Body of pancreas (tissue), 4 donors: ENCODE results near the gene NPHP4. TPM values are rescaled to one million over a fixed set of nuclear protein-coding genes. Genes with fewer than 3 reads are reported as not detected.

Experiments
- ATAC-seq: fragments of 150-250 bp; one replicate; pipeline ENCODE4 v1.9.1; 2016
- DNase-seq, 4 donors: peaks; one replicate each; pipeline ENCODE4 v3.0.0-alpha.2; 2019
- H3K27ac ChIP-seq, 4 donors: fragments of 200-600 bp; sonication (generic); 1 replicate in 3 of 4; 2 replicates in 1 of 4; pipeline versions ENCODE4 v1.5.1 to v1.6.1; 2016 to 2019; ENCODE audit warnings: mild to moderate bottlenecking in 1 of 4, mixed read lengths in 1 of 4, moderate library complexity in 1 of 4
- H3K27me3 ChIP-seq, 2 donors: fragments of 200-600 bp; sonication (generic); one replicate each; pipeline ENCODE4 v1.6.0; 2016; ENCODE audit warnings: mild to moderate bottlenecking in 1 of 2
- H3K36me3 ChIP-seq, 2 donors: fragments of 200-600 bp; sonication (generic); replicated peaks in 1 of 2; 2 replicates each; pipeline ENCODE4 v1.5.1; 2016; ENCODE audit warnings: low read depth in 2 of 2; ENCODE audit not compliant: insufficient read depth in 1 of 2
- H3K4me1 ChIP-seq: fragments of 200-600 bp; sonication (generic); one replicate; pipeline ENCODE4 v1.6.0; 2016
- H3K4me3 ChIP-seq, 2 donors: fragments of 200-600 bp; sonication (generic); 1 replicate in 1 of 2; 2 replicates in 1 of 2; pipeline ENCODE4 v1.5.1; 2016 to 2019
- H3K9me3 ChIP-seq, 3 donors: fragments of 200-600 bp; sonication (generic); 1 replicate in 2 of 3; 2 replicates in 1 of 3; pipeline ENCODE4 v1.5.1; 2016
- CTCF ChIP-seq, 7 experiments: fragments of 450-650 bp in 4 of 7; fragments of 200-600 bp in 3 of 7; sonication (generic) in 3 of 7; IDR thresholded peaks; one replicate each; pipeline ENCODE4 v1.5.1; 2016 to 2019; ENCODE audit warnings: antibody characterized with exemption in 7 of 7
- POLR2A ChIP-seq, 3 donors: fragments of 450-650 bp; IDR thresholded peaks; one replicate each; pipeline ENCODE4 v1.6.1; 2016; ENCODE audit warnings: antibody characterized with exemption in 3 of 3, mild to moderate bottlenecking in 2 of 3
- WGBS, 2 donors: methylation state at CpG; one replicate each; pipeline ENCODE4 v1.1.5; 2017; 5-methylcytosine and 5-hydroxymethylcytosine counted together
- intact Hi-C: fragments of 100-400 bp; cut with DNase I; formaldehyde crosslinking; loops from one replicate; pipeline ENCODE4 v1.15.1; 2023
- total RNA-seq, 2 donors: library from RNA; depleted of rRNA; stranded (reverse); fragments of >200 nt; gene quantifications; one replicate each; pipeline ENCODE4 v1.1.0, GENCODE V29; 2016

The NPHP4 gene
- total RNA-seq, 2 donors from 2014 or later = 10.4 to 48.5 TPM

GRCh38 chr1:6039031-6039430 lies 46.8 kb upstream of the NPHP4 start:
- DNase-seq (no peak), ATAC-seq (no peak)
- Histone ChIP-seq H3K27ac (no peak overlapping the region), H3K36me3 (no peaks in the 10 kb centered on the region), H3K9me3 (no peaks in the 10 kb centered on the region), H3K27me3 (no peaks in the 10 kb centered on the region), H3K4me3 (no peak overlapping the region), H3K4me1 (no peaks in the 10 kb centered on the region)
- intact Hi-C loops = no loop called here
- WGBS, 2 donors = 51 to 67% methylated on average over 2 to 15 of the region's 15 CpGs
- TF ChIP-seq POLR2A (IDR thresholded peaks at IDR 0.05) = no peak
- no peak for TF ChIP-seq CTCF (IDR thresholded peaks at IDR 0.05)

GRCh38 chr1:6038603-6039002 lies 46.4 kb upstream of the NPHP4 start:
- Histone ChIP-seq H3K36me3 (no peaks in the 10 kb centered on the region), H3K27me3 (no peaks in the 10 kb centered on the region), H3K4me1 (no peaks in the 10 kb centered on the region), H3K27ac (no peak overlapping the region), H3K9me3 (no peaks in the 10 kb centered on the region), H3K4me3 (no peak overlapping the region)
- intact Hi-C loops = no loop called here
- no peak for DNase-seq
- WGBS, 2 donors = 49 to 53% methylated on average over 4 to 7 of the region's 7 CpGs
- ATAC-seq = no peak
- TF ChIP-seq CTCF (IDR thresholded peaks at IDR 0.05) (no peak), POLR2A (IDR thresholded peaks at IDR 0.05) (no peak)

- no peak overlapping the region for H3K27ac ChIP-seq
- DNase-seq = no peak
- H3K4me1 ChIP-seq = no peaks in the 10 kb centered on the region
- H3K27me3 ChIP-seq = no peaks in the 10 kb centered on the region
- no peak for TF ChIP-seq CTCF (IDR thresholded peaks at IDR 0.05)
- TF ChIP-seq POLR2A (IDR thresholded peaks at IDR 0.05) = no peak
- no peaks in the 10 kb centered on the region for H3K9me3 ChIP-seq
- WGBS, 2 donors = 25 to 29% methylated on average over 9 of the region's 9 CpGs
- peak; percentile 22 for ATAC-seq
- no peaks in the 10 kb centered on the region for H3K36me3 ChIP-seq
- no peak overlapping the region for H3K4me3 ChIP-seq
- intact Hi-C loops = no loop called here
Measured at GRCh38 chr1:6037338-6037762, 45.1 kb upstream of the NPHP4 start.

GRCh38 chr1:6035719-6036118 lies 43.5 kb upstream of the NPHP4 start:
- WGBS, 2 donors = 55 to 63% methylated on average over 12 of the region's 12 CpGs
- intact Hi-C loops = no loop called here

More at GRCh38 chr1:6035719-6036118, 43.5 kb upstream of the NPHP4 start:
- no peak for ATAC-seq
- H3K4me3 ChIP-seq = no peak overlapping the region
- no peaks in the 10 kb centered on the region for H3K4me1 ChIP-seq
- no peak overlapping the region for H3K27ac ChIP-seq
- no peaks in the 10 kb centered on the region for H3K9me3 ChIP-seq
- TF ChIP-seq CTCF (IDR thresholded peaks at IDR 0.05) (no peak), POLR2A (IDR thresholded peaks at IDR 0.05) (no peak)
- no peaks in the 10 kb centered on the region for H3K36me3 ChIP-seq
- DNase-seq = no peak
- H3K27me3 ChIP-seq = no peaks in the 10 kb centered on the region
